GM18508 (cell line): ENCODE data around the gene MGAT4B.

ENCODE experiments used
- ATAC-seq: cut with Tn5 transposase; IDR thresholded peaks from one replicate; pipeline ENCODE4 v1.9.1; 2021; ENCODE audit warnings: moderate number of reproducible peaks; ENCODE audit not compliant: insufficient read depth, unreplicated experiment

Gene MGAT4B

GRCh38 chr5:179814090-179814489, 7.4 kb upstream of the MGAT4B start:
- no peak for ATAC-seq

- no peak for ATAC-seq
These were observed 6.4 kb upstream of the MGAT4B start for GRCh38 chr5:179812997-179813607.

GRCh38 chr5:179812135-179812825, 5.6 kb upstream of the MGAT4B start:
- no peak for ATAC-seq

- no peak for ATAC-seq
These were observed 977 bp downstream of the MGAT4B start for GRCh38 chr5:179805529-179806249.

GRCh38 chr5:179805070-179805528, 1.6 kb downstream of the MGAT4B start:
- no peak for ATAC-seq

GRCh38 chr5:179804555-179804947, 2.1 kb downstream of the MGAT4B start:
- no peak for ATAC-seq

GRCh38 chr5:179803651-179804554, 2.8 kb downstream of the MGAT4B start:
- ATAC-seq: no peak

- ATAC-seq: no peak
These were observed 3.6 kb downstream of the MGAT4B start for GRCh38 chr5:179802950-179803562.

- no peak for ATAC-seq
These were observed 4.3 kb downstream of the MGAT4B start for GRCh38 chr5:179802207-179802883.

- ATAC-seq: no peak
These were observed 5.1 kb downstream of the MGAT4B start for GRCh38 chr5:179801304-179802206.

GRCh38 chr5:179800696-179801201, 5.9 kb downstream of the MGAT4B start:
- ATAC-seq: no peak

GRCh38 chr5:179800071-179800695, 6.5 kb downstream of the MGAT4B start:
- ATAC-seq: no peak

GRCh38 chr5:179799644-179799973, 7.1 kb downstream of the MGAT4B start:
- ATAC-seq: no peak

- ATAC-seq: no peak
These were observed 7.7 kb downstream of the MGAT4B start for GRCh38 chr5:179798771-179799643.

GRCh38 chr5:179798144-179798770, 8.4 kb downstream of the MGAT4B start:
- ATAC-seq: no peak

GRCh38 chr5:179797741-179798140, 8.9 kb downstream of the MGAT4B start:
- no peak for ATAC-seq
